Dedifferentiated amniotic fluid mesenchymal stem cell (primary cell): Measurements from ENCODE around the gene ERFL.

ENCODE experiments used
- DNase-seq: peaks from one replicate; pipeline ENCODE4 v3.0.0-alpha.2; 2016; ENCODE audit errors: extremely low spot score

ERFL gene

GRCh38 chr19:41897820-41898219 is 30.4 kb downstream of the ERFL start:
- no peak for DNase-seq

DNA sequence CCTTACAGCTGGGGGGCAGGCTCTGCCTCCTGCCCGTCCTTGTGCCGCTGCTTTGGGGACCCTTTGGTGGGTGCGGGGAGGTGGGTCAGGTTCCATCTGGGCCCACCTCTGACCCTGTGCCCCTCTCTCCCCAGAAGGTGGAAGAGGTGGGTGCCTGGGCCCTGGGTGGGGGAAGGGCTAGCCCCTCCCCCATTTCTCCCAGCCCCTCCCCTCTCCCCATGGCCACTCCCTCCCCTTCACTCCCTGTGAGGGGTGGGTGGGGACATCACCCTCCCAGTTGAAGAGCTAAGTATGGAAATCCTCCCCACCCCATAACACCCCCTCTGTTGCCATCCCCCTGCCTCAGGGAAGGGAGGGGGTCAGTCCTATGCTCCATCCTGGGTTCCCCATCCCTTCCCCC is 31.1 kb downstream of the ERFL start:
- DNase-seq: no peak

GRCh38 chr19:41896581-41896942 is 31.7 kb downstream of the ERFL start:
- no peak for DNase-seq

DNA sequence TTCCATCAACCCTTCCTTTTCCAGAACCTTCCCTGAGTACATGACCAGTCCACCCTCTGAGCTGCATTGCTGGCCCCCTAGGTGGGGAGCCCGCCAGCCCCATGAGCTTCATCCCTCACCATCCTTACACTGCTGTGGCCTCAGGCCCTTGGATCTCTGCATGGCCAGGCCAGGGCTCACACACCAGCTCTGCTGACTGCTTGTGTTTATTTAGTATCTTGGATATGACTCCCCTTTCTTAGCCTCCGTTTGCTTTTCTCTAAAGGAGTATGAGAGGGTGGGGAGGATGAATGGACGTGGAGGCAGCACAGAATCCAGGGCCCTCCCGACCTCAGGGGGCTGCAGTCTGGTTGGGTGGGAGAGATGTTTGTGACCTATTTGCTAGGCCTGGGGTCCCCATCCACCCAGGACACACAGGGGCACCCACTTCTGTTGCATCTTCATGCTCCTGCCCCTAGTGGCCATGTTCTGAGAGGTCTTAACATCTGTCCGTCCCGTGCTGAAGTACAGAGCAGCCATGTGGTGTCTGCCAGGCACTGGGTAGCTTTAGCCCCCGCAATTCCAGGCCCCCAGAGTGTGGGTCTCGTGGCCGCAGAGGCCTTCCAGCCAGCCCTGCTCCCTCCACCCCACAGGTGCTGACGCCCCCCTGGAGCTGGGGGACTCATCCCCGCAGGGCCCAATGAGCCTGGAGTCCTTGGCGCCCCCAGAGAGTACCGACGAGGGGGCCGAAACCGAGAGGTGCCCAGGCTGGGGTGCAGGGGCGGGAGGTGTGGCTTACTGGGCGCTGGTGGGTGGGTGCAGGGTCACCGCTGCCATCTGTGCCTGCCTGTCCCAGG is 32.3 kb downstream of the ERFL start:
- DNase-seq: no peak

- no peak for DNase-seq
Measured at GRCh38 chr19:41894350-41894749, 33.9 kb downstream of the ERFL start.

GRCh38 chr19:41893899-41894298 is 34.4 kb downstream of the ERFL start:
- no peak for DNase-seq

- DNase-seq: no peak
Measured at GRCh38 chr19:41892173-41892902, 35.9 kb downstream of the ERFL start.

DNA sequence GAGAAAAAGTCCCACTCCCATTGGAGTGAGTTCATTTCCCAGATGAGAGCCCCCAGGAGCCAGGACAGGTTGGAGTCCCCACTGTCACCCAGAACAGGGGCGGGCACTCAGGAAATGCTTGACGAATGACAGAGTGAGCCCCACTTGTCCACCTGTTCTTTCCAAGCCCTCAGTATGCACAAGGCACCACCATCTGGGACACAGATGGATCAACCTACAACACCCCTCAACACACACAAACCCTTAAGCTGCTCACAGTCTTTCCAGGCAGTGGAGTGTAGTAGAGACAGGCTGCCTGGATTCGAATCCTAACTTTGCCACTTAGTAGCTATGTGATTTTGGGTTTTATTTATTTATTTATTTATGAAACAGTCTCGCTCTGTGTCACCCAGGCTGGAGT is 37.3 kb downstream of the ERFL start:
- DNase-seq: no peak

DNA sequence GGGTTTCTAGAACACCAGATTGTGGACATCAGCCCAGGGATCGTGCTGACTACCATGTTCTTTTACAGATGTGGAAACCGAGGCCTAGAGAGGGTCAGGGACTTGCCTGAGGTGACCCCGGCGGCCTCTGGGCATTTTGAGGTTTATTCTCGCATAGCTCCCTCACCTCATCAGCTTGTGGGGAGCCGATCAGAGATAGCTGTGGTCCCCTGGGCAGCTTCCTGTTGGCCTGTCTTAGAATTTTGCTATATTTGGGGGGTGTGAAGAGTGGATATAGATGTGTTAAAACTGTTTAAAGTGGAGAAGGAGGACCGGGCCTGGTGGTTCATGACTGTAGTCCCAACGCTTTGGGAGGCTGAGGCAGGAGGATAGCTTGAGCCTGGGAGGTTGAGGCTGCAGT is 38.4 kb downstream of the ERFL start:
- no peak for DNase-seq

- DNase-seq: no peak
Measured at GRCh38 chr19:41888926-41889325, 39.3 kb downstream of the ERFL start.

DNA sequence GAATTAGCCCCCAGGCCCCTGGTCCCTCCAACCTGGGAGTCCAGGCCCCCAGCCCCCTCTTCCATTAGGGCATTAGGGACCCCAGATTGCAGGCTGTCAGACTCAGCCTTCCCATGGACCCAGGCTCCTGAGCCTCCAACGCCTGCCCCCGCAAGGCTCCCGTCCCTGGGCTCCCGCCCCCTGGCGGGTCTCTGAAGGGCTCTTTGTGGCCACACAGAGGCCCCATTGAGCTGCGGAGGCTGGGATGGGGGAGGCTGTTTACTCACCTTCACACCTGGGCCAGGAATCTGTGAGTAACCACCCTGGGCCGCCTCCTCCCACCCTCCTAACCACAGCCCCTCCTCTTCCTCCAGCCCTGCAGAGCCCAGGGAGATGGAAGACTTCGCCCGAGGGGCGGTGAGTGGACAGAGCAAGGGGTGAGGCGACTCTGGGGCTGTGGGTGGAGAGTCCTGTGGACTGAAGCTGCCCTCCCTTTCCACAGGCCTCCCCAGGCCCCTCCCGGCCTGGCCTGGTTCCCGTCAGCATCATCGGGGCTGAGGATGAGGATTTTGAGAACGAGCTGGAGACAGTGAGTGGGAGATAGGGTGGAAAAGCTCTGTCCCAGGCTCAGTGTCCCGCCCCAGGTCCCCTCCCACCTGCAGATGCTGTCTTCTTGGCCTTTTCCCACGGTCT is 40.4 kb downstream of the ERFL start:
- no peak for DNase-seq

- DNase-seq: no peak
Measured at GRCh38 chr19:41886761-41887710, 41.2 kb downstream of the ERFL start.

DNA sequence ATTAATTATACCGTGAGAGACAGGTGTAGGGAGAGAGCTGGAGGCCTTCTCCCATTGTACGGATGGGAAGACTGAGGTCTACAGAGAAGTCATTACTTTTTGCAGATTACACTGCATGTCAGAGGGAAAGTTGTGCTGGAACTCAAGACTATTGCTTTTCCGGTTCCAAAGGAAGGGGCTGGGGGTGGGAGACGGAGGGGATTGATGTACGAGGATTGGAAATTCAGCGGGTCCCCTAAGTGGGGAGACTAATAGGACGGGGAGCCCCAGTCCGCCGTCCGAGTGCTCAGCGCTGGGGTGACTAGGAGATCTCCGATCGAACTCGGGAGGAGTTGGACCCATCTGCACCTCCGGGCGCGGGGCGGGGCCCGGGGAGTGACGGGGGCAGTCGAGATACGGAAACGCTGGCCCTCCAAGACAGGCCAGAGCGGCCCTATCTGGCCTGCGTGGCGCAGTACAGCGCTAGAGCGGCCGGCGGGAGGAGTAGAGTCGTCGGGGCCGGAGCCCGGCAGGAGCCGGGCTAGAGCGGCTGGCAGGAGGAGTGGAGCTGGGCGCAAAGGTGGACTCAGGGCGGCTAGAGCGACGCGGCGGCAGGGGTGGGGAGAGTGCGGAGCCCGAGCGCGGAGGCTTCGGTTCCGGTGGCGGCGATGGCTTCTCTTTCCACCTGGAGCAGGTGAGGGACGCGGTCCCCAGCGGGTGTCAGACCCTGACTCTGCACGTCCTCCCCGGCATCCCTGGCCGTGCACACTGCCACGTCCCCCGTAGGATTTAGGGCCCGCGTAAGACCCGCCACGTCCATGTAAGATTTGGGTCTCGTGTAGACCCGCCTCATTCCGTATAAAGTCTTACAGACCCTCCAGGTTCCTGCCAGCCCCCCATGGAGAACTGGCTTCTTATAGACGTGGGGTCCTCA is 44.2 kb downstream of the ERFL start:
- peak; percentile 90 for DNase-seq

DNA sequence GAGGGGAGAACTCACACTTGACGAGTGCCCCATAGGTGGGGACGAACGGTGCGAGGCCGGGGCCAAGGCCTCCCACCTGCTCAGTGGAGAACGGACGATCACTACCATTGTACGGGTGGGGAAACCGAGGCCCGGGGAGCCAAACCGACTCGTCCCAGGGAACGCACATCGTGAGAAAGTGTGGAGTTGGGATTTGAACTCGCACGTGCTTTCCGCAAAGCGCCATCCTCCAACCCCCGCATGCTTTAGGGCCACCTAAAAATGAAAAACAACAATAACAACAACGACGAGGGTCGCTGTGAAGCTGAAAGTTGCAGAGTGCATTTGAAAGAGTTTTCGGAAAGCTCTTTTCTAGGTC is 44.8 kb downstream of the ERFL start:
- no peak for DNase-seq

- DNase-seq: no peak
Measured at GRCh38 chr19:41882568-41883462, 45.4 kb downstream of the ERFL start, which contains the start of gene ARHGEF1. Gene ARHGEF1 (plus strand): TSS chr19:41883184. CDS start chr19:41888083, 4,899 bp downstream.

DNA sequence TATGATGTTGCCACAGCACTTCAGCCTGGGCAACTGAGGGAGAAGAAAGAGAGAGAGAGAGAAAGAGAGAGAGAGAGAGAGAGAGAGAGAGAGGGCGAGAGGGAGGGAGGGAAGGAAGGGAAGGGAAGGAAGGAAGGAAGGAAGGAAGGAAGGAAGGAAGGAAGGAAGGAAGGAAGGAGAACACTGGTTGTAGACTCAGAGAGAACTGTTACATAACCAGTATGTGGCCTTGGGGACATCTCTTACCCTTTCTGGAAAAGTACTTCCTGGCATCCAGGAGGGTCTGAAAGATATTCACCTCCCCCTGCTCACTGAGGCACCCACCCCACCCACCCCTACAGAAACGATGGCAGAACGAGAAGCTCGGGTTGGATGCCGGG is 47.9 kb downstream of the ERFL start:
- DNase-seq: no peak

DNA sequence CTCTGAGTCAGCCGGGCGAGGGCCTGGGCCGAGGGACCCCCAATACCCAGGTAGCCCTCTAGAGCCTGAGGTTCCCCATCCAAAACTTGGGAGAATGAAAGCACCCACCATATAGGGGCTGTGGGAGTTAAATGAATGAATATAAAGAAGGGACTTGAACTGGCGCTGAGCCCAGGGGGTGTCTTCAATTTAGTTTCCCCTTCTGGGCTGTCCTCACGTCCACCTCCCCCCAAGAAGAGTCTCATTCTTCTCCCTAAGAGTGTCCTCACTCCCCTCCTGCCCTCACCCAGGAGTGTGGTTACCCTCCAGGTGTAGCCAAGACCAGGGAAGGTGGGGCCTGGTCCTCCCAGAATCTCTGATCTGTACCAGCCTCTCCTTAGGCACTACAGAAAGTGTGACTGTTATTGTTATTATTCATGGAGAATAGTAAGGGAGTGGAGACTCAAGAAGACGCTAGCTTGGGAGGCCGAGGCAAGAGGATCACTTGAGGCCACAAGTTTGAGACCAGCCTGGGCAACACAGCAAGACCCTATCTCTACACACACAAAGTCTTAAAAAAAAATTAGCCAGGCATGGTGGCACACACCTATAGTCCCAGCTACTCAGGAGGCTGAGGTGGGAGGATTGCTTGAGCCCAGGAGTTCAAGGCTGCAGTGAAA is 48.5 kb downstream of the ERFL start:
- DNase-seq: no peak

DNA sequence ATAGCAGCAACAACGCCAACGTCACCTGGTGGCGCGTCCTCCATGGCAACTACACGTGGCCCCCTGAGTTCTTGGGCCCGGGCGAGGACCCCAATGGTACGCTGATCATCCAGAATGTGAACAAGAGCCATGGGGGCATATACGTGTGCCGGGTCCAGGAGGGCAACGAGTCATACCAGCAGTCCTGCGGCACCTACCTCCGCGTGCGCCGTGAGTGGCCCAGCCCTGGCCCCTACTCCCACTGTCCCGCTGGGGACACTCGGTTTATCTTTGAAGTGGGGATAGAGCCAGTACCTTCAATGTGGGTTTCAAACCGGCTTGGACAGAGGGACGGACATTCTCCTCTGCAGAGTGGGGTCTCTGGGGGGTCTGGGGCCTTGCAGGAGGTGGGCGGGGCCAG is 49.2 kb downstream of the ERFL start:
- DNase-seq: no peak
